Esophagus muscularis mucosa (tissue), 3 donors: Measurements from ENCODE around the gene ACACB.

Source experiments
- CTCF ChIP-seq, 3 experiments: fragments of 200-600 bp in 2 of 3; fragments of 450-650 bp in 1 of 3; sonication (generic) in 2 of 3; IDR thresholded peaks; one replicate each; pipeline ENCODE4 v1.5.1; 2017 to 2019; ENCODE audit warnings: antibody characterized with exemption in 3 of 3, mild to moderate bottlenecking in 2 of 3, moderate library complexity in 1 of 3
- POLR2A ChIP-seq: fragments of 450-650 bp; IDR thresholded peaks from one replicate; pipeline ENCODE4 v1.6.1; 2017; ENCODE audit warnings: antibody characterized with exemption, moderate library complexity, mild to moderate bottlenecking, low read depth
- POLR2AphosphoS5 ChIP-seq, 2 donors: sonication (generic); formaldehyde crosslinking; IDR thresholded peaks; one replicate each; pipeline ENCODE4 v1.6.1; 2017; ENCODE audit warnings: antibody characterized with exemption in 2 of 2

GRCh38 chr12:109085590-109085989, 30.8 kb upstream of the ACACB start:
- TF ChIP-seq POLR2A (no peak), CTCF (IDR thresholded peaks at IDR 0.05) (no peak), POLR2AphosphoS5 (IDR thresholded peaks at IDR 0.05) (no peak)
